Spleen (tissue), 11 donors: Measurements from ENCODE around the gene PTPRCAP. TPM values are rescaled to one million over a fixed set of nuclear protein-coding genes. Genes with fewer than 3 reads are reported as not detected.
"Not testable (repeated sequence)": the region's sequence is repeated elsewhere in the genome, so short reads cannot be mapped to it uniquely, and the experiment has no call there.

ENCODE experiments used
- DNase-seq: peaks from one replicate; pipeline ENCODE4 v3.0.0-alpha.2; 2020
- H3K27ac ChIP-seq, 8 donors: fragments of 200-600 bp; sonication (generic) in 7 of 8; 1 replicate in 4 of 8; 2 replicates in 4 of 8; pipeline versions ENCODE4 v1.5.0 to v1.8.0; 2016 to 2021; ENCODE audit warnings: inconsistent platforms in 4 of 8, mild to moderate bottlenecking in 4 of 8, moderate library complexity in 1 of 8
- H3K27me3 ChIP-seq, 7 donors: fragments of 200-600 bp; sonication (generic) in 6 of 7; replicated peaks in 1 of 7; 1 replicate in 4 of 7; 2 replicates in 3 of 7; pipeline versions ENCODE4 v1.5.0 to v1.8.0; 2016 to 2021; ENCODE audit warnings: inconsistent platforms in 3 of 7, mild to moderate bottlenecking in 1 of 7
- H3K36me3 ChIP-seq, 6 donors: fragments of 200-600 bp; sonication (generic) in 5 of 6; 1 replicate in 4 of 6; 2 replicates in 2 of 6; pipeline versions ENCODE4 v1.5.0 to v1.8.0; 2016 to 2021; ENCODE audit warnings: inconsistent platforms in 2 of 6
- H3K4me1 ChIP-seq, 6 donors: fragments of 200-600 bp; sonication (generic) in 5 of 6; 1 replicate in 3 of 6; 2 replicates in 3 of 6; pipeline versions ENCODE4 v1.5.0 to v1.8.0; 2016 to 2021; ENCODE audit warnings: inconsistent platforms in 3 of 6
- H3K4me3 ChIP-seq, 8 donors: fragments of 200-600 bp; sonication (generic) in 7 of 8; 1 replicate in 4 of 8; 2 replicates in 4 of 8; pipeline versions ENCODE4 v1.5.0 to v1.8.0; 2016 to 2021; ENCODE audit warnings: inconsistent platforms in 4 of 8, mild to moderate bottlenecking in 4 of 8, moderate library complexity in 2 of 8
- H3K9me3 ChIP-seq, 8 donors: fragments of 200-600 bp; sonication (generic) in 7 of 8; 1 replicate in 4 of 8; 2 replicates in 4 of 8; pipeline versions ENCODE4 v1.5.0 to v1.8.0; 2016 to 2021; ENCODE audit warnings: inconsistent platforms in 4 of 8
- CTCF ChIP-seq, 11 experiments: fragments of 200-600 bp in 7 of 11; fragments of 450-650 bp in 4 of 11; sonication (generic) in 4 of 11; IDR thresholded peaks in 8 of 11; conservative IDR thresholded peaks in 3 of 11; 1 replicate in 7 of 11; 2 replicates in 4 of 11; pipeline versions ENCODE4 v1.4.0 to v1.8.0; 2016 to 2021; ENCODE audit warnings: antibody characterized with exemption in 11 of 11, inconsistent platforms in 4 of 11, mild to moderate bottlenecking in 1 of 11
- POLR2A ChIP-seq, 3 donors: fragments of 450-650 bp; IDR thresholded peaks; one replicate each; pipeline ENCODE4 v1.5.1; 2017; ENCODE audit warnings: antibody characterized with exemption in 3 of 3, mild to moderate bottlenecking in 1 of 3
- POLR2AphosphoS5 ChIP-seq, 3 donors: sonication (generic); formaldehyde crosslinking; IDR thresholded peaks; one replicate each; pipeline ENCODE4 v1.5.1; 2017; ENCODE audit warnings: antibody characterized with exemption in 3 of 3
- WGBS, 5 donors: extraction: QIAGEN DNeasy Blood & Tissue Kit in 3 of 5; methylation state at CpG; one replicate each; pipeline versions ENCODE4 v1.1.5 to v1.1.7; 2013 to 2018; 5-methylcytosine and 5-hydroxymethylcytosine counted together
- intact Hi-C: fragments of 100-400 bp; cut with DNase I; formaldehyde crosslinking; loops from one replicate; pipeline ENCODE4 v1.15.0; 2023; ENCODE audit warnings: low total_unique reads
- polyA plus RNA-seq, 3 donors: library from polyadenylated mRNA; stranded (reverse); fragments of 200-250 nt; gene quantifications; one replicate each; pipeline ENCODE4 v1.2.1, GENCODE V29; 2013
- total RNA-seq, 7 donors: library from RNA; depleted of rRNA in 3 of 7; stranded (reverse); fragments of >200 nt in 3 of 7; fragmentation: NEBNext Ultra II Directional in 4 of 7; extraction: Animal tissue kit (Norgen Biotek cat#: 25700) in 4 of 7; gene quantifications; one replicate each; pipeline versions ENCODE4 v1.1.0 to v1.2.1, GENCODE V29; 2016 to 2021
- donor health status: healthy with polysubstance abuse.
- donor health status: DM: no; HTN: no; CAD: no; lungs with moderate emphysema.
- donor health status: DM: no; HTN: no; CAD: no.
- donor health status: Bipolar disorder and iron deficiency.
- donor health status: healthy.
- donor health status: DM: no; HTN: no; CAD: no.
- donor health status: DM: yes; HTN: yes; CAD: no.

The PTPRCAP gene
- total and polyA plus RNA-seq, 10 donors, result 119 to 557 (median 238) TPM

GRCh38 chr11:67482275-67482826, 44.9 kb upstream of the PTPRCAP start:
- Histone ChIP-seq H3K4me1 (peaks cover 31 to 53% (median 49%) of the 10 kb centered on the region in 6 donors), H3K27ac (peak overlapping the region; percentile 91 to 97 (median 92)), H3K27me3 (no peaks in the 10 kb centered on the region), H3K4me3 (peak overlapping the region; percentile 49 to 81 (median 53)), H3K36me3 (peaks cover 0 to 9% (median 6%) of the 10 kb centered on the region in 6 donors), H3K9me3 (no peaks in the 10 kb centered on the region)
- DNase-seq, result no peak
- WGBS, 5 donors, result 27 to 31% (median 28%) methylated on average over 19 of the region's 19 CpGs
- intact Hi-C loops, result no loop called here
- TF ChIP-seq POLR2A (IDR thresholded peaks at IDR 0.05) (no peak), POLR2AphosphoS5 (IDR thresholded peaks at IDR 0.05) (no peak), CTCF (IDR thresholded peaks at IDR 0.05 in 8 of 11, conservative IDR thresholded peaks at IDR 0.05 in 3 of 11) (no peak)

GRCh38 chr11:67477344-67478050, 40.0 kb upstream of the PTPRCAP start:
- H3K27me3 ChIP-seq, H3K9me3 ChIP-seq, H3K36me3 ChIP-seq, DNase-seq, H3K4me3 ChIP-seq, intact Hi-C loops, H3K4me1 ChIP-seq, H3K27ac ChIP-seq: not testable (repeated sequence)
- WGBS, 5 donors, result 75 to 84% (median 83%) methylated on average over 12 to 15 of the region's 16 CpGs

GRCh38 chr11:67476692-67477091, 39.2 kb upstream of the PTPRCAP start:
- H3K27me3 ChIP-seq, DNase-seq, H3K9me3 ChIP-seq, H3K4me1 ChIP-seq, H3K36me3 ChIP-seq, H3K27ac ChIP-seq, intact Hi-C loops, H3K4me3 ChIP-seq: not testable (repeated sequence)
- WGBS, 5 donors, result 77 to 92% (median 85%) methylated on average over 10 of the region's 10 CpGs

- TF ChIP-seq POLR2AphosphoS5 (IDR thresholded peaks at IDR 0.05) (no peak), POLR2A (IDR thresholded peaks at IDR 0.05) (no peak), CTCF (IDR thresholded peaks at IDR 0.05 in 8 of 11, conservative IDR thresholded peaks at IDR 0.05 in 3 of 11) (no peak)
- no peaks in the 10 kb centered on the region for H3K9me3 ChIP-seq
- intact Hi-C loops, result no loop called here
- no peaks in the 10 kb centered on the region for H3K27me3 ChIP-seq
- H3K36me3 ChIP-seq, result no peaks in the 10 kb centered on the region
- H3K4me3 ChIP-seq, result no peak overlapping the region
- peaks cover 6 to 24% (median 19%) of the 10 kb centered on the region in 6 donors for H3K4me1 ChIP-seq
- H3K27ac ChIP-seq, result no peak overlapping the region
- DNase-seq, result no peak
- 77 to 90% (median 84%) methylated on average over 7 of the region's 7 CpGs for WGBS, 5 donors
Observed at GRCh38 chr11:67472882-67473281, 35.4 kb upstream of the PTPRCAP start.

GRCh38 chr11:67470337-67471002, 33.0 kb upstream of the PTPRCAP start:
- TF ChIP-seq CTCF (IDR thresholded peaks at IDR 0.05 in 8 of 11, conservative IDR thresholded peaks at IDR 0.05 in 3 of 11) (no peak), POLR2AphosphoS5 (IDR thresholded peaks at IDR 0.05) (no peak), POLR2A (IDR thresholded peaks at IDR 0.05) (no peak)
- H3K36me3 ChIP-seq, result peaks cover 0 to 11% (median 0%) of the 10 kb centered on the region in 6 donors
- H3K9me3 ChIP-seq, result no peaks in the 10 kb centered on the region
- DNase-seq, result no peak
- H3K27me3 ChIP-seq, result no peaks in the 10 kb centered on the region
- no peak overlapping the region for H3K27ac ChIP-seq
- intact Hi-C loops, result no loop called here
- 76 to 86% (median 76%) methylated on average over 8 of the region's 8 CpGs for WGBS, 5 donors
- H3K4me1 ChIP-seq, result peaks cover 12 to 48% (median 42%) of the 10 kb centered on the region in 6 donors
- H3K4me3 ChIP-seq, result no peak overlapping the region
